Activated gamma-delta T cell treated with Interleukin-2 at 50 U/mL for 16 hours (primary cell): ENCODE data around the gene MYO1D.
A peak's percentile ranks its signal among the peaks of the same experiment; 100 is the strongest.
"Not testable (repeated sequence)": the region's sequence is repeated elsewhere in the genome, so short reads cannot be mapped to it uniquely, and the experiment has no call there.

Experiments used
- DNase-seq: peaks from one replicate; pipeline ENCODE4 v3.0.0-alpha.2; 2020

The MYO1D gene

GRCh38 chr17:32887410-32887809 lies 10.5 kb upstream of the MYO1D start:
- DNase-seq, result not testable (repeated sequence)

GRCh38 chr17:32886951-32887350 lies 10.0 kb upstream of the MYO1D start:
- not testable (repeated sequence) for DNase-seq

GRCh38 chr17:32882734-32883133 lies 5.8 kb upstream of the MYO1D start:
- DNase-seq, result no peak

- no peak for DNase-seq
Observed at GRCh38 chr17:32882029-32882428, 5.1 kb upstream of the MYO1D start.

- DNase-seq, result no peak
Observed at GRCh38 chr17:32880671-32881453, 3.9 kb upstream of the MYO1D start.

- DNase-seq, result no peak
Observed at GRCh38 chr17:32879134-32879533, 2.2 kb upstream of the MYO1D start.

- DNase-seq, result no peak
Observed at GRCh38 chr17:32878211-32878610, 1.3 kb upstream of the MYO1D start.

- peak; percentile 89 for DNase-seq
Observed at GRCh38 chr17:32877164-32877764, 340 bp upstream of the MYO1D start.

GRCh38 chr17:32875923-32876416 lies 954 bp downstream of the MYO1D start:
- DNase-seq, result no peak

- DNase-seq, result no peak
Observed at GRCh38 chr17:32875230-32875917, 1.6 kb downstream of the MYO1D start.

GRCh38 chr17:32873114-32873513 lies 3.8 kb downstream of the MYO1D start:
- DNase-seq, result no peak

- DNase-seq, result no peak
Observed at GRCh38 chr17:32871746-32872145, 5.2 kb downstream of the MYO1D start.

GRCh38 chr17:32870969-32871368 lies 6.0 kb downstream of the MYO1D start:
- no peak for DNase-seq

GRCh38 chr17:32870027-32870670 lies 6.8 kb downstream of the MYO1D start:
- no peak for DNase-seq

- DNase-seq, result no peak
Observed at GRCh38 chr17:32869345-32870026, 7.4 kb downstream of the MYO1D start.

GRCh38 chr17:32865141-32865540 lies 11.8 kb downstream of the MYO1D start:
- no peak for DNase-seq

GRCh38 chr17:32863559-32863958 lies 13.4 kb downstream of the MYO1D start:
- DNase-seq, result no peak

GRCh38 chr17:32862940-32863339 lies 14.0 kb downstream of the MYO1D start:
- no peak for DNase-seq

GRCh38 chr17:32861981-32862380 lies 14.9 kb downstream of the MYO1D start:
- DNase-seq, result no peak

- no peak for DNase-seq
Observed at GRCh38 chr17:32859857-32860525, 16.9 kb downstream of the MYO1D start.

- no peak for DNase-seq
Observed at GRCh38 chr17:32855620-32856019, 21.3 kb downstream of the MYO1D start.

GRCh38 chr17:32854832-32855389 lies 22.0 kb downstream of the MYO1D start:
- DNase-seq, result no peak
